ENCODE measurements around the gene GALNT6.

GALNT6 gene

GRCh38 chr12:51381226-51382079 lies 9.8 kb downstream of the GALNT6 start:
- no peak for DNase-seq (ENCODE audit: low spot score)

GRCh38 chr12:51379571-51379970 lies 11.6 kb downstream of the GALNT6 start:
- DNase-seq (ENCODE audit: low spot score), result no peak

- no peak for DNase-seq (ENCODE audit: low spot score)
Measured at GRCh38 chr12:51378749-51379148, 12.5 kb downstream of the GALNT6 start.

- DNase-seq (ENCODE audit: low spot score), result no peak
Measured at GRCh38 chr12:51377099-51377984, 13.9 kb downstream of the GALNT6 start.

GRCh38 chr12:51374856-51375255 lies 16.4 kb downstream of the GALNT6 start:
- DNase-seq (ENCODE audit: low spot score), result no peak

GRCh38 chr12:51374361-51374760 lies 16.8 kb downstream of the GALNT6 start:
- DNase-seq (ENCODE audit: low spot score), result no peak

- no peak for DNase-seq (ENCODE audit: low spot score)
Measured at GRCh38 chr12:51373187-51373586, 18.0 kb downstream of the GALNT6 start.

- no peak for DNase-seq (ENCODE audit: low spot score)
Measured at GRCh38 chr12:51372021-51372420, 19.2 kb downstream of the GALNT6 start.

GRCh38 chr12:51371295-51371953 lies 19.8 kb downstream of the GALNT6 start:
- DNase-seq (ENCODE audit: low spot score), result no peak

GRCh38 chr12:51370667-51371066 lies 20.5 kb downstream of the GALNT6 start:
- DNase-seq (ENCODE audit: low spot score), result no peak

GRCh38 chr12:51369581-51369980 lies 21.6 kb downstream of the GALNT6 start:
- DNase-seq (ENCODE audit: low spot score), result no peak

- peak; percentile 91 for DNase-seq (ENCODE audit: low spot score)
Measured at GRCh38 chr12:51368640-51369517, 22.3 kb downstream of the GALNT6 start.

- DNase-seq (ENCODE audit: low spot score), result no peak
Measured at GRCh38 chr12:51365276-51365675, 25.9 kb downstream of the GALNT6 start.

GRCh38 chr12:51364001-51364400 lies 27.2 kb downstream of the GALNT6 start:
- DNase-seq (ENCODE audit: low spot score), result no peak

GRCh38 chr12:51362747-51363342 lies 28.4 kb downstream of the GALNT6 start:
- no peak for DNase-seq (ENCODE audit: low spot score)

GRCh38 chr12:51362307-51362706 lies 28.9 kb downstream of the GALNT6 start:
- no peak for DNase-seq (ENCODE audit: low spot score)

GRCh38 chr12:51361161-51362016 lies 29.8 kb downstream of the GALNT6 start:
- DNase-seq (ENCODE audit: low spot score), result no peak

GRCh38 chr12:51360315-51360714 lies 30.9 kb downstream of the GALNT6 start:
- no peak for DNase-seq (ENCODE audit: low spot score)

- DNase-seq (ENCODE audit: low spot score), result no peak
Measured at GRCh38 chr12:51359851-51360250, 31.4 kb downstream of the GALNT6 start.

GRCh38 chr12:51358496-51358895 lies 32.7 kb downstream of the GALNT6 start:
- DNase-seq (ENCODE audit: low spot score), result no peak
